ENCODE results near the gene NHSL2. TPM values are rescaled to one million over a fixed set of nuclear protein-coding genes. Genes with fewer than 3 reads are reported as not detected.

NHSL2 gene
- total RNA-seq, 4 donors from 2014 or later, result 1.6 to 6.0 (median 3.6) TPM

DNA sequence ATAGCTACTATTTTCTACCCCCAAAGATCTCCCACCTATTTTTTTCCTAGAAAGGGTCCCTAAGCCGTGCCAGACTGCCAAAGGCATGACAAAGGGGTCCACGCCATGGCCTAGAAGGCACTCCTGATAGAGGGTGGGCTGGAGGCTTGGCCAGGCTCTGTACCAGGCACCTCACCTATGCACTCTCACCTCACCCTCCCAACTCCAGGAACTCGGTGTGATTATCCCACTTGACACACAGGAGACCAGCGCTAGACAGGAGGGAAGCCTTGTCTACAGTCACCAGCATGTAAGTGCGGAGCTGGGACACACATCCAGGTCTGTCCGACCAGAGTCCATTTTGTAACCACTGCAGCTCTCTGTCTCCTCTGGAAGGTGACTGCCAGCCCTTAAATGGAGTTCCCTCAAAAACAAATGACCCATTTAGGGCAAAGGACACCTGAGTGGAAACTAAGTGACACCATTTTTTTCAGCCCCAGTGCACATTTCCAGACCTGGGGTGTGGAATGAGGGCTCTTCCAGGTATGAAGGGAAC, 114.7 kb downstream of the NHSL2 start:
- no peaks in the 10 kb centered on the region for H3K36me3 ChIP-seq
- H3K9me3 ChIP-seq, result no peaks in the 10 kb centered on the region
- H3K27me3 ChIP-seq, result no peaks in the 10 kb centered on the region
- intact Hi-C loops (cut with DNase I; ENCODE audit: low total_unique reads) (no loop called here), in situ Hi-C loops (cut with MboI; ENCODE audit: low pct_ligation_motif_present in 1 of 4, low pct_unique_long_range_greater_than_20kb in 1 of 4, low sequenced_read_pairs in 3 of 4) (loop anchor here in 1 of 4 donors (10.0 kb wide), 1 partner anchor 99 kb away; no protein-coding TSS in a partner anchor)
- H3K27ac ChIP-seq, result no peak overlapping the region
- TF ChIP-seq, protein P1, sequence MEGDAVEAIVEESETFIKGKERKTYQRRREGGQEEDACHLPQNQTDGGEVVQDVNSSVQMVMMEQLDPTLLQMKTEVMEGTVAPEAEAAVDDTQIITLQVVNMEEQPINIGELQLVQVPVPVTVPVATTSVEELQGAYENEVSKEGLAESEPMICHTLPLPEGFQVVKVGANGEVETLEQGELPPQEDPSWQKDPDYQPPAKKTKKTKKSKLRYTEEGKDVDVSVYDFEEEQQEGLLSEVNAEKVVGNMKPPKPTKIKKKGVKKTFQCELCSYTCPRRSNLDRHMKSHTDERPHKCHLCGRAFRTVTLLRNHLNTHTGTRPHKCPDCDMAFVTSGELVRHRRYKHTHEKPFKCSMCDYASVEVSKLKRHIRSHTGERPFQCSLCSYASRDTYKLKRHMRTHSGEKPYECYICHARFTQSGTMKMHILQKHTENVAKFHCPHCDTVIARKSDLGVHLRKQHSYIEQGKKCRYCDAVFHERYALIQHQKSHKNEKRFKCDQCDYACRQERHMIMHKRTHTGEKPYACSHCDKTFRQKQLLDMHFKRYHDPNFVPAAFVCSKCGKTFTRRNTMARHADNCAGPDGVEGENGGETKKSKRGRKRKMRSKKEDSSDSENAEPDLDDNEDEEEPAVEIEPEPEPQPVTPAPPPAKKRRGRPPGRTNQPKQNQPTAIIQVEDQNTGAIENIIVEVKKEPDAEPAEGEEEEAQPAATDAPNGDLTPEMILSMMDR (IDR thresholded peaks at IDR 0.05), result no peak
- TF ChIP-seq POLR2A (IDR thresholded peaks at IDR 0.05) (no peak), POLR2AphosphoS5 (IDR thresholded peaks at IDR 0.05) (no peak), EP300 (IDR thresholded peaks at IDR 0.05; ENCODE audit: low read depth) (no peak)
- peaks cover 0 to 3% (median 0%) of the 10 kb centered on the region in 4 donors for H3K4me1 ChIP-seq
- WGBS, 2 donors (ENCODE audit: low coverage in 1 of 2), result 73% methylated on average over 6 of the region's 6 CpGs; no CpG with 5 or more reads in 1 of the 2 donors
- H3K4me3 ChIP-seq, result no peak overlapping the region
- no peak for DNase-seq

DNA sequence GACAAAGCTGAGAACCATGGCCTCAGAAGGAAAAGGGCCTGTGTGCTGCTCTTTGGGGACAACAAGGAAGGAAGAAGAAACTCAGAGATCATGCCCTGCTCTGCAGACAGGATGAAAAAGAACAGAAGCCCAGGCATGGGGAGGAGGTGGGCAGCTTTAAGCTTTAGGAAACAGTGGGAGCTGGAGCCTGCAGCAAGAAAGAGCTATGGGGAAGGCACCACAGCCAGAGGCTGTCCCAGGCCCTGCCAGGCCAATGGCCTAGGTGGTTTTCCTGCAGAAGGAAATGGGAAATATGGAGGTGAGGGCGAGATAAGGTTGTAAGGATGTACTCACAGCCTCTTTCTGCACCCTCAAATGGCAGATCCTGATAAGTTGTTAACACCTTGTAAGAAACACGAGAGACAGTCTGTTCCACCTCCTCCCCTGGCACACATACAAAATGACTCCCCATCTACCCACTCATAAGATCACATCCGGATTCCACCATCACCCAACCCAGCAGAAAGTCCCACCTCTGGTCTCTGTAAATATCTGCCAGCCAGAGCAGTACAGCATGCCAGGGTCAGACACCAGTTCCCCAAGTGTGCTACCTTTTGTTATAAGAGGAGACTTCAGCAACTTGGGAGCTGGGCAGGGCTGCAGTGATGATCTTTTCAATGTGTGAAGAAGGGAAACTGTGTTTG, 115.8 kb downstream of the NHSL2 start:
- intact Hi-C loops (cut with DNase I; ENCODE audit: low total_unique reads), result no loop called here
- Histone ChIP-seq H3K4me3 (no peak overlapping the region), H3K4me1 (peaks cover 0 to 3% (median 0%) of the 10 kb centered on the region in 4 donors), H3K9me3 (no peaks in the 10 kb centered on the region), H3K36me3 (no peaks in the 10 kb centered on the region), H3K27ac (peak overlapping the region in 2 of 4 donors; percentile 42 to 44), H3K27me3 (no peaks in the 10 kb centered on the region)
- TF ChIP-seq EP300 (IDR thresholded peaks at IDR 0.05; ENCODE audit: low read depth) (no peak), POLR2A (IDR thresholded peaks at IDR 0.05) (no peak), POLR2AphosphoS5 (IDR thresholded peaks at IDR 0.05) (no peak)
- TF ChIP-seq, protein P1 (IDR thresholded peaks at IDR 0.05), result no peak
- in situ Hi-C loops (cut with MboI; ENCODE audit: low pct_ligation_motif_present in 1 of 4, low pct_unique_long_range_greater_than_20kb in 1 of 4, low sequenced_read_pairs in 3 of 4), result loop anchor here in 1 of 4 donors (10.0 kb wide), 1 partner anchor 98 kb away; no protein-coding TSS in a partner anchor
- 53% methylated on average over 3 of the region's 3 CpGs; no CpG with 5 or more reads in 1 of the 2 donors for WGBS, 2 donors (ENCODE audit: low coverage in 1 of 2)
- no peak for DNase-seq

DNA sequence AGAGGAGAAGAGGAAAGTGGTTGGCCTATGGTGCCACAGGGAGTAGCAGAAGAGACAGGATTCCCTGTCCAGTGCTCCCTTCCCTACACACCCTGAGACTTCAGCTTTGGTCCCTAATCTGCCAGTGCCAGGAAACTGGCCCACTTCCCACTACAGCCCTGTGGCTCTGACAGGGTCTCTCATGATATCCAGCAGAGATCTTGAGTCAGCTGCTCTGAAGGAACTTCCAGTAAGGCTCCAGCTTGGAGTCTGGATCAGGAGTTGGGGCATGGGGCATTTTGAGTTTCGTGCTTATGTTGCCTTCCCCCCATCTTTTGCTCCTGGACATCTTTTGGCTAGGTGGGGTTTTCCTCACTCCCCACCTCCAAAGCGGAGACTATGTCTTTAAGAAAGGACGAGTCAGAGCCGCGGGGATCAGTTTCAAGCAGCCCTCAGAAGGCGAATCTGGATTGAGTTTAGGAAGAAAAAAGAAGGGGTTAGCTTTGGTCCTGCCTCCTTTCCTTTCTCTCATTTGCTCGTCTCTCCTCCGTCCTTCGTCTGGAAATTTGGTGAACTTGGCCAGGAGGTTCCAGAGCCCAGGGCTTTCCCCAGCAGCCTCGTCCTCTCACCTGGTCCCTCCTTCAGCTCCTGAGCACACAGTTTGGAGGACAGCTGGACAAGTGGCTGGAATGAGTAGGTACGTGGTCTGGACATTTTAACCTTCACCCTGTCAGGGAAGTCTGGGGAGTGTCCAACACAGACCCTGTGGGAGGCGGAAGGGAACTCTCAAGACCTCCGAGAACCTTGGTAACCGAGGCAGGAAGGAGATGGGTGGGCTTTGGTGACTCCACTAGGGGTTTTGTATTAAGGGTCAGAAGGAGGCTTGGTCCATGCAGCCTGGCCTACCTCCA, 116.6 kb downstream of the NHSL2 start:
- Histone ChIP-seq H3K36me3 (no peaks in the 10 kb centered on the region), H3K4me3 (no peak overlapping the region), H3K27me3 (no peaks in the 10 kb centered on the region), H3K4me1 (peaks cover 0 to 3% (median 0%) of the 10 kb centered on the region in 4 donors), H3K27ac (peak overlapping the region; percentile 33 to 55 (median 43)), H3K9me3 (no peaks in the 10 kb centered on the region)
- 75% methylated on average over 14 of the region's 14 CpGs; no CpG with 5 or more reads in 1 of the 2 donors for WGBS, 2 donors (ENCODE audit: low coverage in 1 of 2)
- in situ Hi-C loops (cut with MboI; ENCODE audit: low pct_ligation_motif_present in 1 of 4, low pct_unique_long_range_greater_than_20kb in 1 of 4, low sequenced_read_pairs in 3 of 4), result loop anchor here in 1 of 4 donors (10.0 kb wide), 1 partner anchor 98 kb away; no protein-coding TSS in a partner anchor
- DNase-seq, result no peak
- TF ChIP-seq POLR2AphosphoS5 (IDR thresholded peaks at IDR 0.05) (no peak), POLR2A (IDR thresholded peaks at IDR 0.05) (no peak), EP300 (IDR thresholded peaks at IDR 0.05; ENCODE audit: low read depth) (no peak)
- TF ChIP-seq, protein P1 (IDR thresholded peaks at IDR 0.05), result no peak
- intact Hi-C loops (cut with DNase I; ENCODE audit: low total_unique reads), result no loop called here
